Measurements from ENCODE around the gene TRIM38.
"Not testable (repeated sequence)": the region's sequence is repeated elsewhere in the genome, so short reads cannot be mapped to it uniquely, and the experiment has no call there.

The TRIM38 gene

DNA sequence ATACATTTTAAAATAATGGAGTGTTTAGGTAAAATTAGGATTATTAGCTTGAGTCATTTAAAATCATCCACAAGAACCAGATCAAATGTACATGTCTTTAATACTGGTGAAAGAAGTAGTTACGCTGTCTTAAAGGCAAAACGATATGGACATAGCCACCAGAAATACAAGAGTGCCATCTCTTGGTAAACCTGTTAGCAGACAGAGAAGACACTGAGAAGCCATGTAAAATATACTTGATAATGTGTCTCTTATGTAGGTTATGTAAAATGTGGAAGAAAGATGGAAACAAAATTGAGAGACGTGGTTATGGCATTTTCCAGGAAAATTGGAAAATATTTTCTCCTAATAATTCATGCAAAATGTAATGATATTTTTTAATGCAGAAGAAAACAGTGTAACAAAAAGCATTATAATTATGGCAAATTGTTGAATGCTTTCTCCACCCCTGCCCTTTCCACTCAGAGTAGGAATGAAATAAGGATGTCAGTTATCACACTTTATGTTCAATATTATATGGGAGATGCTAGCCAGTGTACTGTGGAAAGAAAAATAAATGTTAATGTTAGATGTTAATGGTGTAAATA, 19.9 kb upstream of the TRIM38 start:
- peak; percentile 50 for DNase-seq (ENCODE audit: low spot score)

DNA sequence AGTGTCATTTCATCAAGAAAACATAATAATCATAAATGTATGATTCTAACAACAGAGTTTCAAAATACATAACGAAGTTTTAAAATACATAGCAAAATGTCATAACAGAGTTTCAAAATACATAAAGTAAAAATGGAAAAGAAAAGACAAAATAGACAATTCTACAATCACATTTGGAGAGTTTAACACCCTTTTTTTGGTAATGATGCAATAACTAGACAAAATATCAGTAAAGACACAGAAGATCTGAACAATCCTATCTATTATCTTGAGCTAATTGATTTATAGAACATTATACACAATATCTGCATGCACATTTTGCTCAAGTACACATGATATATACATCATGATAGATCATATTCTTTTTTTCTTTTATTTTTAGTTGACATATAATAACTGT, 18.7 kb upstream of the TRIM38 start:
- DNase-seq (ENCODE audit: low spot score): no peak

DNA sequence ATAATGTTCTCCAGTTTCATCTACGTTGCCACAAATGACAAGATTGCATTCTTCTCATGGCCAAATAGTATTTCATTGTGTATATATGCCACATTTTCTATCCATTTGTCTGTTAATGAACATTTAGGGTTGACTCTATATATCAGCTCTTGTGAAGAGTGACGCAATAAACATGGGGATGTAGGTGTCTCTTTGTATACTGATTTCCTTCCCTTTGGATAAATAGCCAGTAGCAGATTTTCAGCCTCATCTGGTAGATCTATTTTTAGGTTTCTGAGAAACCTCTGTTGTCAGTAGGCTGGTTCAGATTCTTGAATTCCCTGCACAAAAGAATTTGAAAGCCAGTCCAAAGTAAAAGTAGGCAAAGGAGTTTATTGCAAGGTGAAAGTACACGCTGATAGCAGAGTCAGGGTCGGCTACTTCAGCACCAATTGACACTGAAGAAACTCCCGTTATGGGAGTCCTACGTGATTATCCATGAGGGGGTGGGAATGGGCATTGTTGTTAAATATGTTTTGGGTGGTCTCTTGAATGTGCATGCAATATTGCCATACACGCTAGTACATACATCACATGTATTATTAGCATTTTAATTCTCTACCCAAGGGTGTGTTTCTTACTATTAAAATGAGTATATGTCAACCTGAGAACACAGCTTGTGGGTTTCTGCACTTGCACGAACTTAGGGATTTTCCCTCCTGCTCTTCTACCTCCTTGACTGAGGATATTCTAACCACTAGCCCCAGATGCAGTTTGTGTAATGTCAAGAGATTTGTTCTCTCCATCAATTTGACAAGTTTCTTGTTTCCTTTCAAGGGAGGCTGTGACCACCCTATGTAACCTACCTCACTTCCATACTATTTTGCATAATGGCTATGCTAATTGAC, 17.7 kb upstream of the TRIM38 start:
- DNase-seq (ENCODE audit: low spot score): peak; percentile 71

DNA sequence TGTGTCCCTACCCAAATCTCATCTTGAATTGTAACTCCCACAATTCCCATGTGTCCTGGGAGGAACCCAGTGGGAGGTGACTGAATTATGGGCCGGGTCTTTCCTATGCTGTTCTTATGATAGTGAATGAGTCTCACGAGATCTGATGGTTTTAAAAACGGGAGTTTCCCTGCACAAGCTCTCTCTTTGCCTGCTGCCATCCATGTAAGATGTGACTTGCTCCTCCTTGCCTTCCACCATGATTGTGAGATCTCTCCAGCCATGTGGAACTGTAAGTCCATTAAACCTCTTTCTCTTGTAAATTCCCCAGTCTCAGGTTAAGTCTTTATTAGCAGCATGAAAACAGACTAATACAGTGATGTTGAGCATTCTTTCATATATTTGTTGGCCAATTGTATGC, 16.9 kb upstream of the TRIM38 start:
- not testable (repeated sequence) for DNase-seq (ENCODE audit: low spot score)

DNA sequence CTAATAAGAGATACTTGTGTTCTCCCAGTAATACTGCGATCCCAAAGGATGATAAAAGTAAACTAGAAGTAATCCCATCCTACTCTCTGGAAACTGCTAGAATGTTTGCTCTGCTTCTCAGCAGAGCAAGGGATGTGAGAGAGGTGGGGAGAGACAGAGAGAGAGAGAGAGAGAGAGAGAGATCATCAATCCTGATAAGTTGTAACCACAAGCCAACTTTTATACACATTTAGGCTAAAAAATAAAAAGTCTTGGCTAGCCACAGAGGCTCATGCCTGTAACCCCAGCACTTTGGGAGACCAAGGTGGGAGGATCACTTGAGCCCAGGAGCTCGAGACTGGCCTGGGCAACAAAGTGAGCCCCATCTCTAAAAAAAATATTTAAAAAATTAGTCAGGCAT, 16.0 kb upstream of the TRIM38 start:
- DNase-seq (ENCODE audit: low spot score): no peak

DNA sequence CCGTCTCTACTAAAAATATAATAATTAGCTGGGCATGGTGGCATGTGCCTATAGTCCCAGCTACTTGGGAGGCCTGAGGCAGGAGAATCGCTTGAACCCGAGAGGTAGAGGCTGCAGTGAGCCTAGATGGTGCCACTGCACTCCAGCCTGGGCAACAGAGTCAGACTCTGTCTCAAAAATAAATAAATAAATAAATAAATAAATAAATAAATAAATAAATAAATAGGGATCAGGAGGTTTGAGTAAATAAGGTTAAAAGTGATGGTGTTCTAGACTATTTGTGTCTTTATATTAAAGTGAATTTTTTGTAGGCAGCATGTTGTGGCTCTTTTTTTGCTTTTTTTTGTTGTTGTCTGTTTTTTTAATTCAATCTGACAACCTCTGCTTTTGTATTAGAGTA, 15.1 kb upstream of the TRIM38 start:
- DNase-seq (ENCODE audit: low spot score): not testable (repeated sequence)

DNA sequence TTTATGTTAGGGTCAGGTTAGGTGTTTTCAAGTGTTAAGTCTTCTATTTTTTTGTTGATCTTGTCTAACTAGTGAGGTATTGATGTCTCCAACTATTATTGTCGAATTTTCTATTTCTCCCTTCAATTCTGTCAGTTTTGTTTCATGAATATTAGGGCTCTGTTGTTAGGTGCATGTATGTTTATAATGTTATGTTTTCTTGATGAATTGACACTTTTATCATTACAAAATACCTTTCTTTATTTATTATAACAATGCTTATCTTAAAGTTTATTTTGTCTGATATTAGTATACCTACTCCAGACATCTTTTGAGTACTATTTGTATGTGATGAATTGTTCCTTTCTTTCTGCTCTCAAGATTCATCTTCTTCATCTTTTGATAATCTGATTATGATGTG, 12.9 kb upstream of the TRIM38 start:
- DNase-seq (ENCODE audit: low spot score): no peak

DNA sequence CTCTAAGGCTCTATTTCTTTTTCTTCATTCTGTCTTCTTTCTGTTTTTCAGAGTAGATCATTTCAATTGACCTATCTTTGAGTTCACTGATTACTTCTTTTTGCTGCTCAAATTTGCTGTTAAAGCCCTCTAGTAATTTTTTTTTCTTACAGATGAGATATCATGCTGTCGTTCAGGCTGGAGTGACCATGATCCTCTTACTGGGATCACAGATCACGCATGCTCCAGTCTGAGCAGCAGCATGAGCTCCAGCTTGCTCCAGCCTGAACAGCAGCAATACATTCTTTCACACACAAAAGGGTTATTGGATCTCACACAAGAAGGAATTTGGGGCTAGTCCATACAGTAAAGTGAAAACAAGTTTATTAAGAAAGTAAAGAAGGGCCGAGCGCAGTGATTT, 12.3 kb upstream of the TRIM38 start:
- DNase-seq (ENCODE audit: low spot score): no peak

DNA sequence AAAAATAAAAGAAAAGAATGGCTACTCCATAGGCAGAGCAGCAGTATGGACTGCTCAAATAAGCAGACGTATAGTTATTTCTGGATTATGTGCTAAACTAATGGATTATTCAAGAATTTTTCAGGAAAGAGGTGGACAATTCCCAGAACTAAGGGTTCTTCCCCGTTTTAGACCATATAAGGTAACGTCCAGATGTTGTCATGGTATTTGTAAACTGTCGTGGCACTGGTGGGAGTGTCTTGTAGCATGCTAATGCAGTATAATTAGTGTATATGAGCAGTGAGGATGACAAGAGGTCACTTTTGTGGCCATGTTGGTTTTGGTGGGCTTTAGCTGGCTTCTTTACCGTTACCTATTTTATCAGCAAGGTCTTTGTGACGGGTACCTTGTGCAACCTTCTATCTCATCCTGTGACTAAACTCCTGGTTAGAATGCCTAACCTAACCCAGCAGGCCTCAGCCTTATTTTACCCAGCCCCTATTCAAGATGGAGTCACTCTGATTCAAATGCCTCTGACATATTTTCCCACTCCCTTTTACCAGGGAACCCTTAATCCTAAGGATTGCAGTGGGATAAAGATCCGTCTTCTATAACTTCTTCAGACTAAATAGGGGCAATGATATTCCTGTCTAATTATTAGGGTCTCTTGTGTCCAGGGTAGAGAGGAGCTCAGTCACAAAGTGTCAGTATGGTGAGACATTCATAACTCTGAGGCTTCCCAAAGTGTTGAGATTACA, 11.1 kb upstream of the TRIM38 start:
- DNase-seq (ENCODE audit: low spot score): no peak

DNA sequence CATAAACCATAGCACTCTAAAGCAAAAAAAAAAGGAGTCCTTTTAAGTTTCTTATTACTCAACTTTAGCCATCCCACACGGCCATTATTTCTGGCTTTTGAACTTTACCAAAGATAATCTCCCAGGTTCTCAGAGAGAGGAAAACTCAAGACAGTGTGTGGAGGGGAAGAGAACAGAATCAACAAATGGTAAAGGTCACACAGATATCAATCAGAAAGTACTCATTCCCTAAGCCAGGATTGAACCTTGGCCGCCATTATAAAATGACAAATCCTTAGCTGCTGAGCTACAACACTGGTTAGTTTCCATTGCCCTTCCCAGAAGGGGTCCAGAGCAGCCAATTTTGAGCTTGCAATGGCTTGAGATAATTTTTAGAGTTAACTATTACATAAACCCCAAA, 10.1 kb upstream of the TRIM38 start:
- DNase-seq (ENCODE audit: low spot score): no peak

DNA sequence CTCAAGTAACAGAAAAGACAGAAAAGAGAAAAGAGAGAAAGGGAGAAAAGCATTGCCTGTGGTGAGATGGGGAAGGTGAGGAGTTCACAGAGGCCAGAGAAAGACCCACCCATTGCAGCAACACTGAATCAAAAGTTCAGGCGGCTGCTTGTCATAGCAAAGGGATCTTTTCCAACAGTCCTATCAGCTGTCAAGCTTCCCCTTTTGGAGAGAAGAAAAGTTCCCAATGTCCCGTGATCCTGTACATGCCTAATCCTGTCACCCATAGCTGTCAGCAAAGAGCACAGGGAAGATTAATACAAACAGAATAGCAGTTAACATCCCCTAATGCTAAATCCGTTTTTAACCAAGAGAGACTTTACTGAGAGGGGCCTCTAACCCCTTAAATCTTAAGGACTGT, 8.9 kb upstream of the TRIM38 start:
- DNase-seq (ENCODE audit: low spot score): no peak

DNA sequence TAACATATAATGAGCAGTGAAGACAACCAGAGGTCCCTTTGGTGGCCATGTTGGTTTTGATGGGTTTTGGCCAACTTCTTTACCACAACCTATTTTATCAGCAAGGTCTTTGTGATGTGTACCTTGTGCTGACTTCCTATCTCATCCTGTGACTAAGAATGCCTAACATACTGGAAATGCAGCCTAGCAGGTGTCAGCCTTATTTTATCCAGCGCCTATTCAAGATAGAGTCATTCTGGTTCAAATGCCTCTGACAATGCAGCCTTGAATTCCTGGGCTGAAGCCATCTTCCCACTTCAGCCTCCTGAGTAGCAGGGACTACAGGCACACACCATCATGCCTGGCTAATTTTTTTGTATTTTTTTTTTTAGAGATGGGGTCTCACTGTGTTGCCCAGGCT, 7.8 kb upstream of the TRIM38 start:
- DNase-seq (ENCODE audit: low spot score): no peak

DNA sequence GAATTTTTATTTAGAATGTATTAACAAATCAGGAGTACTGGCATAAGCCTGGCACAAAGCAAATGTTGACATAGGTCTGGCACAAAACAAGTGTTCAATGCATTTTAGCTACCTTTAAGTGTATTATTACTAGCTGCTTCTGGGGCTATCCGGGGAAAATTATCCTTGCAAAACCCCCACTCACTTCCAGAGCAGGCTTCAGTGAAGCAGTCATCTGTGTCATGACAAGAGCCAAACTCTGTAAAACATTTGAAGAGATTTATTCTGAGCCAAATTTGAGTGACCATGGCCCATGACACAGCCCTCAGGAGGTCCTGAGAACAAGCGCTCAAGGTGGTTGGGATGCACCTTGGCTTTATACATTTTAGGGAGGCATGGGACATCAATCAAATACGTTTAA, 6.4 kb upstream of the TRIM38 start:
- DNase-seq (ENCODE audit: low spot score): no peak

DNA sequence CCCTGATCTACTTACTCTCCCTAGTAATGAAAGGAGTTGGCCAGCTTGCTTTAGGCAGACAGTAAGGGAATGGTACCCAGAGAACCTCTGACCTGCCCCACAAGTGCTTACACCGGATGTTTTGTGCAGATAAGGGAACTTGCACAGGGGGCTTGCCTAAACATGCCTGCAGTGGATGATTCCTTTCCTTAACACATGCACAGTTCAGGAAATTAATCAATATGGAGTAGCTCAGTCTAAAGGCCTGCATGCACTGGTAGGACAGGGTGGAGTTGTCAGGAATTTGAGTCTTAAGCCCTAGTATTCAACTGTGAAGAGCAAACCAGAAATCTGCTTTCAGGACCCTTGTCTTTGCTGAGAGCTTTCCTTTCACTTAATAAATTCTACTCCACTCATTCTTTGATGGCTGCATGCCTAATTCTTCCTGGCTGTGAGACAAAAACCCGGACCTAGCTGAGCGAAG, 3.9 kb upstream of the TRIM38 start:
- DNase-seq (ENCODE audit: low spot score): no peak

DNA sequence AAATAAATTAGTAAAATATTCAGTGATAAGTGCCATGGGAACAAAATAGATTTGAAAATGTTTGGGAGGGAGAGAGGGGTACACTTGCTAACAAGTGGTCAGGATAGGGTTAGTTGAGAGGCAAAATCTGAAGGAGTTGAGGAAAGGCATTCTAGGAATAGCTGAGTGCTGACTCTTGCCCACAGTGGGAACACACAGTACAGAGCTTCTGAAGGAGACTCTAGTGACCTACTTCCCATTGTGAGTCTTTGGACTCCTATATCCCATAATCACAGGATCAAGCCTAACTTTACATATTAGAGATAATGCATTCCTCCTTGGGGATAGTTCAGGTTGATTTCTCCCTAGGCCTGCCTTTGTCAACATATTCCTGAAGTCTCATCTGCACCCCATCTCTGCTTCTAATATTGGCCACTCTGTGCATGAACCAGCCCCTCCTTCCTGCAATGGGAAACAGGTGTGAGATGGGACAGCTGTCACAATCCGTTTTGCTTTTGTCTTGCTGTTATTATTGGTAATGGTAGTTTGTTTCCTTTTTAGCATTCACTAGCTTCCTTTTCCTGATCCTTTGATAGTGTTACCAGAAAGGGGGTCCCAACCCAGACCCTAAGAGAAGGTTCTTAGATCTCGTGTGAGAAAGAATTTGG, 2.6 kb upstream of the TRIM38 start:
- no peak for DNase-seq (ENCODE audit: low spot score)

DNA sequence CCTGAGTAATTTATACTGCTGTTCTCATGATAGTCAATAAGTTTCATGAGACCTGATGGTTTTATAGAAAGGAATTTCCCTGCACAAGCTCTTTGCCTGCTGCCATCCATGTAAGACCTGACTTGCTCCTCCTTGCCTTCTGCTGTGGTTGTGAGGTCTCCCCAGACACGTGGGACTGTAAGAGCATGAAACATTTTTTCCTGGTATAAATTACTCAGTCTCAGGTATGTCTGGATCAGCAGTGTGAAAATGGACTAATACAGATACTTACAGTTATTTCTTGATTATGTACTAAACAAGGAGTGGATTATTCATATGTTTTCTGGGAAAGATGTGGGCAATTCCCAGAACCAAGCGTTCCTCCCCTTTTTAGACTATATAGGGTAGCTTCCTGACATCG, 1.9 kb upstream of the TRIM38 start:
- DNase-seq (ENCODE audit: low spot score): peak; percentile 36

DNA sequence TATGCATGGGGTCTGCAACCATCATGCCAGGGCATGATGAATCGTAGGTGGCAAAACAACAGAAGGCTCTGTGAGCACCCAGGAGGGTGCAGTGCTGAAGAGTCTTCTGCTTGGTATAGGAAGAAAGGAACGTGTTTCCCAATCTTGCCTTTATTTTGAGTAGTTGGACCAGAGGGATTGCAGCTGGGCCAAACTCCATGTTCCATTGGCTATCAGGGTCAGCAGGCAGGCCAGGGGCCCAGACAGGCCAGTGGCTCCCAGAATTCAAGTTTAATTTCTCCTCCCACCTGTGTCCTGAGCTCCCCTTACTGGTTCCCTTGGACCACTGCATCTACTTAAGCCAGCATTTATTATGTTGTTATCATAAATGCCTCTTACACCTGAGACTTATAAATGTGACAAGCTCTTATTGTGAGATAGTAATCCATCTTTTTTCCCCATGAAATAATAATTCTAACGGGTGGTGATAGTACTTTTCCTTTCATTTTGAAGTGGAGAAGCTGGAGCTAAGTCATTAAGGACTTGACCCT, 918 bp upstream of the TRIM38 start:
- no peak for DNase-seq (ENCODE audit: low spot score)

DNA sequence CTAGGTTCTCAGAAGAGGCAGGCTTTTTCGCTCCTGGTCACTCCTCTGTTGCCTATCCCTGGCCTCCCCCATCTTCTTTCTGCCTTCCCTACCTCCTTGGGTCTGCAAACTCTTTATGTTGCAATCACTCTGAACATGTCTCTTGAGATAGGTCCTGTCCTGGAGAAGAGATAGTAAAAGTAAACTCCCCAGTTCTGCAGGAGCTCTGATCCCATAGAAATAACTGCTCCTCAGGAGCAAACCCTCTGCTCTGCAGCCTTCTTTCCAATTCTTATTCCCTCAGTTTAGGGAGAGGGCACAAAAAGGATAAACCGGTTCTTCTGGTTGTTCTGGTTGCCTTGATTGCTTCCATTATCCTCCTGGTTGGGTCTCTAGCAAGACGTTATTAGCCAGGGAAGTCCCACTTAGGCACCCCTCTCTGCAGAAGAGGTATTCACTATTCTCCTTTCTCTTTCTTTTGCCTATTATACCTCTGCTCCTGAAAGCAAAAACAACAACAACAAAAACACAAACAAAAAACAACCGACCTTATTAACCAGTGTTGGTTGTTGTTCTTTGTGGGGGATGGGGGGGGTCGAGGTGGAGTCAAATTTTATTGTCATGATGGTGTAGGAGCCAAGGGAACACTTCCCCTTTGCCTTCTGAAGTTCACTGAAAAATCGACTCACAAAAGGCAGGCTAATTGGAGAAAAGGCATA, 973 bp downstream of the TRIM38 start:
- DNase-seq (ENCODE audit: low spot score): no peak

DNA sequence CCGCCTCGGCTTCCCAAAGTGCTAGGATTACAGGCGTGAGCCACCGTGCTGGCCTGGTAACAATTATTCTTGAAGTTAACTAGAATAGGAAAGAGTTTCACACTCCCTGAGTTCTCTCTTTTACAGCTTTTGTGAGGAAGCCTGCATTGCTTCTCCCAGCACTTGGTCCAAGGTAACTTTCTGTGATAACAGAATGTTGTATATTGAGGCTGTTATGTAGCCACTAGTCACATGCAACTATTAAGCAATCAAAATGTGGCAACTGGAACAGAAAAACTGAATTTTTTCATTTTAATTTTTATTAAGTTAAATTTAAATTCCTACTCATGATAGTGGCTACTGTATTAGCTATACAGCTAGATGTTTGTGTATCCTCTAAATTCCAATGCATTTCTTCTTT, 2.5 kb downstream of the TRIM38 start:
- DNase-seq (ENCODE audit: low spot score): no peak

DNA sequence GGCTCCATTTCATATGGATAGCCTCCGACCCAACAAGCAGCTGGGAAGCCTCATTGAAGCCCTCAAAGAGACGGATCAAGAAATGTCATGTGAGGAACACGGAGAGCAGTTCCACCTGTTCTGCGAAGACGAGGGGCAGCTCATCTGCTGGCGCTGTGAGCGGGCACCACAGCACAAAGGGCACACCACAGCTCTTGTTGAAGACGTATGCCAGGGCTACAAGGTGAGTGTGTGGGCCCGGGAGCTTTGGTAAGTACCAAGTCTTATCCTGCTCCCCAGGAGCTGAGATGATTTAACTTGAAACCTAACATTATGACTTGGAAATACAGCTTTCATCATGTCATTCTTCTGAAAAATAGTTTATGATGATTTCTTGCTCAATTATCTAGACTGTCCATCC, 4.1 kb downstream of the TRIM38 start:
- DNase-seq (ENCODE audit: low spot score): no peak

DNA sequence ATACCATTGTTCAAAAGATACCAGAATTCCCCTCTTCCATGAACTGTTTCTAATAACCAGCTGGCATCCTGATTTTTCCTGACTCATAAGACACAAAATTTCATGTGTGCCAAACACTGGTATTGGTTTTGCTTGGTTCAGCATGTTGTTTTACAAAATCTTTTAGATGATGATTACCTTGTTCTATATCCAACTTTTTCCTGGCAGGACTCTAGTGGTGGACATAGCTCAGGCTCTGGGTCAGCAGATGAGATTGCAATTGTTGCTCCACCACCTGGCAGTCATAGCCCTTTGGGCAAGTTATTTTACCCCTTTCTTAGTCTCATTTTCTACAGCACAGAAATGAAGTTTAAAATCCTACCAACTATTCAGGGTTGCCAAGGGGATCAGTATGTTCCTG, 6.2 kb downstream of the TRIM38 start:
- no peak for DNase-seq (ENCODE audit: low spot score)
